Activated CD4-positive, alpha-beta T cell treated with anti-CD3 and anti-CD28 coated beads, Interleukin-2, amount 10 ng/mL, durations not matched to agents 24 days and 14 days (primary cell): ENCODE measurements around the gene HDGFL3. TPM values are rescaled to one million over a fixed set of nuclear protein-coding genes. Genes with fewer than 3 reads are reported as not detected.
"Not testable (repeated sequence)": the region's sequence is repeated elsewhere in the genome, so short reads cannot be mapped to it uniquely, and the experiment has no call there.

Experiments used
- DNase-seq: peaks from one replicate; pipeline ENCODE4 v3.0.0; 2022
- H3K27ac Mint-ChIP-seq: one replicate; pipeline ENCODE4 v1.8.0; 2022; ENCODE audit warnings: mild to moderate bottlenecking, mixed read lengths
- H3K27me3 Mint-ChIP-seq: one replicate; pipeline ENCODE4 v1.8.0; 2022; ENCODE audit warnings: mixed read lengths
- H3K36me3 Mint-ChIP-seq: one replicate; pipeline ENCODE4 v1.8.0; 2022; ENCODE audit warnings: low read depth, mild to moderate bottlenecking, mixed read lengths
- H3K4me1 Mint-ChIP-seq: one replicate; pipeline ENCODE4 v1.8.0; 2021; ENCODE audit warnings: mixed read lengths
- H3K4me3 Mint-ChIP-seq: one replicate; pipeline ENCODE4 v1.8.0; 2022; ENCODE audit warnings: mild to moderate bottlenecking, moderate library complexity, mixed read lengths
- H3K9me3 Mint-ChIP-seq: one replicate; pipeline ENCODE4 v1.8.0; 2021; ENCODE audit warnings: mixed read lengths
- intact Hi-C: fragments of 100-400 bp; cut with micrococcal nuclease; formaldehyde crosslinking; loops from one replicate; pipeline ENCODE4 v1.15.1; 2023
- total RNA-seq: library from RNA; stranded (reverse); gene quantifications from 2 replicates; pipeline ENCODE4 v1.2.3, GENCODE V29; 2022

The HDGFL3 gene
- total RNA-seq, result 34.6 and 38.7 TPM in 2 replicates

- peak; percentile 83 for DNase-seq
- intact Hi-C loops, result loop anchor here (1.0 to 10.0 kb wide), 3 partner anchors 99 to 717 kb away; partner anchors contain the start of gene C15orf40
- H3K9me3 Mint-ChIP-seq, result no peaks in the 10 kb centered on the region
- H3K36me3 Mint-ChIP-seq, result peaks cover 5% of the 10 kb centered on the region
- H3K27ac Mint-ChIP-seq, result peak within 1 kb of the TSS; percentile 91
- H3K4me1 Mint-ChIP-seq, result peaks cover 11% of the 10 kb centered on the region
- H3K27me3 Mint-ChIP-seq, result peaks cover 28% of the 10 kb centered on the region
- peak within 1 kb of the TSS; percentile 90 for H3K4me3 Mint-ChIP-seq
These were observed at the start of gene HDGFL3 for GRCh38 chr15:83207660-83208366. Gene HDGFL3, minus strand, starts transcription at chr15:83207823. Its CDS starts 409 bp downstream, at chr15:83207414.

DNA sequence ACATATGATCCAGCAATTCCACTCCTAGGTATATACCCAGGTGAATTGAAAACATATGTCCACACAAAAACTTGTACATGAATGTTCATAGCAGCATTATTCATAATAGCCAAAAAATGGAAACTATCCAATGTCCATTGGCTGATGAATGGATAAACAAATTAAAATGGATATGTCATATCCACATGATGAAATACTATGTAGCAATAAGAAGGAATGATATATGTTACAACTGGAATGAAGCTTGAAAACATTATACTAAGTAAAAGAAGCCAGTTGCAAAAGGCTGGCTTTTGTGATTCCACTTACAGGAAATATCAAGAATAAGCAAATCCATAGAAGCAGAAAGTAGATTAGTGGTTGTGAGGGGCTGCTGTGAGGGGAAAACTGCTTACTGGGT, 43.2 kb upstream of the HDGFL3 start:
- peaks cover 45% of the 10 kb centered on the region for H3K27me3 Mint-ChIP-seq
- no peak for DNase-seq
- H3K27ac Mint-ChIP-seq, result no peak overlapping the region
- no peaks in the 10 kb centered on the region for H3K9me3 Mint-ChIP-seq
- H3K4me1 Mint-ChIP-seq, result no peaks in the 10 kb centered on the region
- H3K36me3 Mint-ChIP-seq, result no peaks in the 10 kb centered on the region
- no peak overlapping the region for H3K4me3 Mint-ChIP-seq
- intact Hi-C loops, result no loop called here

DNA sequence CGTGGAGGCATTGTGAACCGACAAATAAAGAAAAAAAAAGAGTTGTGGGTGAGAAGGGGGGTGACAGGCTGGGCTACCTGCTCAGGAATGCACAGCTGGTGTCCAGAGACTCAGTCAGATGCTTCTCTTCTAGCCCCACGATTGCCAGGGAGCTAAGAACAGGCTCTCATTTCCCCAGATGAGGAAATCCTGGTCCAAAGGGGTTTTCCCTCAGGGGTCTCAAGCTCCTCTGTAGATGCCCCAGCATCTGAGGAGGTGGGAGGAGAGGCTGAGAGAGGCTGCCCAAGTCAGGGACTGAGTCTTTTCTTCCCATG, 41.4 kb upstream of the HDGFL3 start:
- intact Hi-C loops, result loop anchor here (2.0 to 5.0 kb wide), 3 partner anchors 133 to 323 kb away; partner anchors contain the start of gene C15orf40
- H3K27me3 Mint-ChIP-seq, result peaks cover 47% of the 10 kb centered on the region
- no peak overlapping the region for H3K27ac Mint-ChIP-seq

DNA sequence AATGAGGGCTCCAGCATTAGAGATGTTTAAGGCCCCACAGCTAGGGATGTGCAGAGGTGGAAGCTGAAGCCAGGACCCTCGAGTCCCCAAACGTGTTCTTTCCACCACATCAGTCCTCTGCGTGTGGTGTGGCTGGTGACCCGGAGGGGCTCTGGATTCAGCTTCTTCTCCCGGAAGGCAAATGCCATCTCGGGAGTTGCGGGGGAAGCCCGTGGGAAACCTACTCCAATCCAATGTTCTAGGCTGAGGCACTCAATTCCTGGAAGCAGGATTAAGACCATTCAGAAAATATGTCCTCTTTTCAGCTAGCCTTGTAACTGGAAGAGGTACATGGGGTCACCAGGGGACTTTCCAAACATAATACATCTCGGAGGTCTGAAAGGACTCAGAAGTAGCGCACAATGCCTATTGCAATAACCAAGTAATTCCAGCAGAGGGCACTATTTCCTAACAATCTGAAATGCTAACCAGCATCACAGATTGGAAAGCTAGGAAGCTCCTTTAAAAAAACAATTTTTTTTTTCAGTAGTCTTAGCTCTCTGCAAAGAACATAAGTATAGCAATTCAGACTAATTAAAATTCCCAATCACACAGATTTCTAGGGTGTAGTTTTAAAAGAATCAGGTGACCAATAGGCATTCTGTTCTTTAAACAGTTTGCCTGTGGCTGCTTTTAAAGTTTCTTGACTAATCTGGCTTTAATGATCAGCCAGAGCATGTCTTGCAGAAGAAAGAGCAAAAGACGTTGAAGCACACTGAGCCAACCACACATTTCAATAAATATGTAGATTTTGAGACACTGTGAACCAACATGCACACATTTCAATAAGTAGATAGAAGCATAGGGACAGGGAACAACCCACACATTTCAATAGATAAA, 40.8 kb upstream of the HDGFL3 start:
- DNase-seq, result peak; percentile 84
- Mint-ChIP-seq H3K36me3 (no peaks in the 10 kb centered on the region), H3K27me3 (peaks cover 51% of the 10 kb centered on the region), H3K9me3 (peaks cover 5% of the 10 kb centered on the region), H3K4me3 (no peak overlapping the region), H3K4me1 (no peaks in the 10 kb centered on the region), H3K27ac (no peak overlapping the region)
- intact Hi-C loops, result loop anchor here (1.0 to 5.0 kb wide), 5 partner anchors 134 to 324 kb away; partner anchors contain the start of gene C15orf40

More for the DNA sequence above, 41.4 kb upstream of the HDGFL3 start:
- DNase-seq, result no peak
- Mint-ChIP-seq H3K36me3 (no peaks in the 10 kb centered on the region), H3K4me3 (no peak overlapping the region), H3K9me3 (peaks cover 5% of the 10 kb centered on the region), H3K4me1 (no peaks in the 10 kb centered on the region)

DNA sequence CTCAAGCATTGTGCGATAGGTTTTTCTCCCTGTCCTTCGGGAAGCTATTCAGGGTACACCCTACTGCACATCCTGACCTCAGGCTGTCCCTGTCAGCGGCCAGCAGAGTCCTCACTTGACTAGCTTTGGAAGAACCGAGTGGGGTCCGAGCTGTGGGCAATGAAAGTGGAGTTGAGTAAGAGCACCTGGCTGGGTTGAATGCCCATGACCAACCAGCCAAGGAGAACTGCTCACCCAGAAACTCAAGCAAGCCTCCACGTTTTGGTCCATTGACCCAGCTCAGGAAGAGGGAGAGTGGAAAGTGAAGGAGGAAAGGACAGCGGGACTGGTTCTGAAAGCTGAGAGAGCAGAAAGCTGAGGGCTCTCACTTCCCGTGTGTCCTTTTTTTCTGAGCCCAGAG, 36.0 kb upstream of the HDGFL3 start:
- no peaks in the 10 kb centered on the region for H3K4me1 Mint-ChIP-seq
- DNase-seq, result no peak
- peaks cover 46% of the 10 kb centered on the region for H3K27me3 Mint-ChIP-seq
- H3K36me3 Mint-ChIP-seq, result no peaks in the 10 kb centered on the region
- H3K9me3 Mint-ChIP-seq, result peaks cover 5% of the 10 kb centered on the region
- H3K4me3 Mint-ChIP-seq, result no peak overlapping the region
- intact Hi-C loops, result no loop called here
- no peak overlapping the region for H3K27ac Mint-ChIP-seq

- H3K36me3 Mint-ChIP-seq, result no peaks in the 10 kb centered on the region
- no peak for DNase-seq
- H3K4me1 Mint-ChIP-seq, result no peaks in the 10 kb centered on the region
- no peak overlapping the region for H3K27ac Mint-ChIP-seq
- peaks cover 7% of the 10 kb centered on the region for H3K27me3 Mint-ChIP-seq
- H3K9me3 Mint-ChIP-seq, result peaks cover 3% of the 10 kb centered on the region
- intact Hi-C loops, result no loop called here
- H3K4me3 Mint-ChIP-seq, result no peak overlapping the region
These were observed 22.6 kb upstream of the HDGFL3 start for GRCh38 chr15:83230242-83230641.

DNA sequence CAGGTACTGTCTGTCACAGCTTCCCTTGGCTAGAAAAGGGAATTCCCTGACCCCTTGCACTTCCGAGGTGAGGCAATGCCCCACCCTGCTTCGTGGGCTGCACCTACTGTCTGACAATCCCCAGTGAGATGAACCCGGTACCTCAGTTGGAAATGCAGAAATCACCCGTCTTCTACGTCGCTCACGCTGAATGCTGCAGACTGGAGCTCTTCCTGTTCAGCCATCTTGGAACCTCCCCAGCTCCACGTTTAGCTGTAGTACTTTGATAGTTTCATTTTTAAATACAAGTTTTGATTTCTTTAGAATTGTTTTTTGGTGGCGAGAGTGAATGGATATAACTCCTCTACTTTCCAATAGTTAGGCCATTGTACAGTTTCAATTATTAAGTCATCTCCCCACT, 17.8 kb upstream of the HDGFL3 start:
- no peaks in the 10 kb centered on the region for H3K36me3 Mint-ChIP-seq
- H3K27me3 Mint-ChIP-seq, result peaks cover 32% of the 10 kb centered on the region
- no peak overlapping the region for H3K4me3 Mint-ChIP-seq
- no peaks in the 10 kb centered on the region for H3K4me1 Mint-ChIP-seq
- DNase-seq, result no peak
- H3K9me3 Mint-ChIP-seq, result no peaks in the 10 kb centered on the region
- no peak overlapping the region for H3K27ac Mint-ChIP-seq
- intact Hi-C loops, result no loop called here

- H3K27ac Mint-ChIP-seq, DNase-seq, H3K9me3 Mint-ChIP-seq, H3K4me3 Mint-ChIP-seq, intact Hi-C loops, H3K36me3 Mint-ChIP-seq: not testable (repeated sequence)
- H3K27me3 Mint-ChIP-seq, result peaks cover 43% of the 10 kb centered on the region
- peaks cover 12% of the 10 kb centered on the region for H3K4me1 Mint-ChIP-seq
These were observed 14.2 kb upstream of the HDGFL3 start for GRCh38 chr15:83221781-83222180.

- Mint-ChIP-seq H3K27ac (no peak overlapping the region), H3K4me3 (no peak overlapping the region), H3K4me1 (peaks cover 12% of the 10 kb centered on the region), H3K27me3 (peaks cover 41% of the 10 kb centered on the region), H3K36me3 (no peaks in the 10 kb centered on the region), H3K9me3 (peaks cover 12% of the 10 kb centered on the region)
- DNase-seq, result no peak
- intact Hi-C loops, result no loop called here
These were observed 11.4 kb upstream of the HDGFL3 start for GRCh38 chr15:83219026-83219425.

- no peaks in the 10 kb centered on the region for H3K36me3 Mint-ChIP-seq
- DNase-seq, result no peak
- peaks cover 12% of the 10 kb centered on the region for H3K4me1 Mint-ChIP-seq
- peaks cover 12% of the 10 kb centered on the region for H3K9me3 Mint-ChIP-seq
- H3K27me3 Mint-ChIP-seq, result peaks cover 34% of the 10 kb centered on the region
- H3K4me3 Mint-ChIP-seq, result no peak overlapping the region
- intact Hi-C loops, result no loop called here
- no peak overlapping the region for H3K27ac Mint-ChIP-seq
These were observed 7.7 kb upstream of the HDGFL3 start for GRCh38 chr15:83215306-83215705.

- peaks cover 6% of the 10 kb centered on the region for H3K4me1 Mint-ChIP-seq
- no peak overlapping the region for H3K27ac Mint-ChIP-seq
- no peak for DNase-seq
- H3K27me3 Mint-ChIP-seq, result peaks cover 27% of the 10 kb centered on the region
- peaks cover 6% of the 10 kb centered on the region for H3K9me3 Mint-ChIP-seq
- no peaks in the 10 kb centered on the region for H3K36me3 Mint-ChIP-seq
- intact Hi-C loops, result no loop called here
- no peak overlapping the region for H3K4me3 Mint-ChIP-seq
These were observed 3.0 kb upstream of the HDGFL3 start for GRCh38 chr15:83210619-83211018.

GRCh38 chr15:83209333-83209732, 1.7 kb upstream of the HDGFL3 start:
- no peaks in the 10 kb centered on the region for H3K9me3 Mint-ChIP-seq
- no peak for DNase-seq

DNA sequence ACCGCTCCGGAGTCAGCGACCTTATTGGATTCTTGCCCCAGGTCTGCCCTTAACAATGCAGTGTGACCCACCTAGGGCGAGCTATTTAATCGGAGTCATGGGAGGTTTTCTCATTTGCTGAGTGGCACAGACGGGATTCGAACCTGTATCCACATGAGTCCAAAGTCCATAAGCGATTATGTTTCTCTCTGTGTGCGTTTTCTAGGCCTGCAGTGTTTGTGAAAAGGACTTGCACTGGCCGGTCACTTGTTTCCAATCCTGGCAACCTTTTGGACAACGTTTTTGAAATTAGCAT, 691 bp upstream of the HDGFL3 start:
- H3K4me3 Mint-ChIP-seq, result no peak overlapping the region
- peaks cover 9% of the 10 kb centered on the region for H3K4me1 Mint-ChIP-seq
- H3K9me3 Mint-ChIP-seq, result no peaks in the 10 kb centered on the region
- DNase-seq, result no peak
- H3K36me3 Mint-ChIP-seq, result peaks cover 5% of the 10 kb centered on the region
- H3K27ac Mint-ChIP-seq, result peak overlapping the region; percentile 75
- intact Hi-C loops, result loop anchor here (10.0 kb wide), 1 partner anchor 716 kb away; no protein-coding TSS in a partner anchor
- H3K27me3 Mint-ChIP-seq, result peaks cover 28% of the 10 kb centered on the region

More at GRCh38 chr15:83209333-83209732, 1.7 kb upstream of the HDGFL3 start:
- intact Hi-C loops, result loop anchor here (10.0 kb wide), 1 partner anchor 715 kb away; no protein-coding TSS in a partner anchor
- peaks cover 3% of the 10 kb centered on the region for H3K36me3 Mint-ChIP-seq
- H3K27me3 Mint-ChIP-seq, result peaks cover 30% of the 10 kb centered on the region
- H3K4me3 Mint-ChIP-seq, result no peak overlapping the region
- H3K27ac Mint-ChIP-seq, result no peak overlapping the region
- H3K4me1 Mint-ChIP-seq, result peaks cover 9% of the 10 kb centered on the region
